Stimulated activated CD8-positive, alpha-beta memory T cell treated with anti-CD3 and anti-CD28 coated beads, Interleukin-12 subunit alpha, Interleukin-12 subunit beta, amount 100 ng/mL, for 1 hour (primary cell): ENCODE measurements around the gene TRABD2B.

Experiments
- DNase-seq: peaks from one replicate; pipeline ENCODE4 v3.0.0-alpha.2; 2020; ENCODE audit warnings: low read depth

TRABD2B gene

GRCh38 chr1:47794081-47794480 lies 203.1 kb downstream of the TRABD2B start:
- DNase-seq = no peak

DNA sequence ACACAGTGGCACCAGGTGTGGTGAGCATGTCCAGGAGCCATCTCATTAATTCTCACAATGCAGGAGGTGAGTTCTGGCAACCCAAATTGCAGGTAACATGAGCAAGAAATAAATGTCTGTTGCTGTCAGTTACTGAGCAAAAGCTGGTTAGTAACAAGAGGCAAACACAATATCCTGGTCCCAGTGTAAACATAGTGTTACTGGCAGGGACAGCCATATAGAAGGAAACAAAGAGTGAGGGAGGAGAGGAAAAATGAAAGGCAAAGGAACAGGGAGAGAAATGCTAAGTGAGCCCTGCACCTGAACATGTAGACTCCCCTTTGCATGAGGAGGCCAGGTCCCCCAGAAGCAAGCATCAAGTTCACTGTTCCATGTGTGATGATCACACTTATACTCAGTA lies 203.6 kb downstream of the TRABD2B start:
- DNase-seq = no peak

- no peak for DNase-seq
These were observed 204.4 kb downstream of the TRABD2B start for GRCh38 chr1:47792779-47793178.

GRCh38 chr1:47791879-47792608 lies 205.1 kb downstream of the TRABD2B start:
- DNase-seq = no peak

DNA sequence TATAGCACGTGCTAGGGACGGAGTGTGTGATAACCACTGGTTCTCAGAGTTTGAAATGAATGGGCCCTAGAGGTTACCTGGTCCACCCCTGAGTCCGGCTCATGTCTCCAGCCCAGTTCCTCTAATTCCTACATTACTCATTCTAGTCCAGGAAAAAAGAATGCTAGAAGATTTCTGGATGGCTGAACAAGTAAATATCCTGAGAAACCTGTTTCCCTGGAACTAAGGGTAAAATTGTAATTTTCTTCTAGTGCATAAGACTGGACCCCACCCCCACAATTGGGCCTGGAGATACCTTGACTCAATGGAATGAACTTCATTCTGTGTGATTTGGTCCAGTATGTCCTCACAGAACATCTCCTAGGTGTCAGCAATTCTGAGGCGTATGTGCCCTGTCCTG lies 208.4 kb downstream of the TRABD2B start:
- no peak for DNase-seq

DNA sequence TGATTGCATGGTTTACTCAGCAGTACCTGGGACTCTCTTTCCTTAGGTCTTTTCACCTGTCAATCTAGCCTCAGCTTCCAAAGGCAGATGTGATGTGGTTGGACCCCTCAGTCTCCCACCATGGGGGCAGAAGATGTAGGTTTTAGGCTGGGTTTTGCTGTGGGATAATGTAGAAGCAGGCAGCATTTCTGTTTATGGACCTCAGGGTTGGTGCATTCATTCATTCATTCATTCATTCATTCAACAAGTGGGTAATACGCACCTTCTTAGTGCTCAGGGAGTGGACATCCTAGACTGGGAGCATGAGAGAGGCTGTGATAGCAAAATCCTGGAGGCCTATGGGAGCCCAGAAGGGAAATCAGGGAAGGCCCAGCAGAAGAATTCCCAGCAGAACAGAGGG lies 209.6 kb downstream of the TRABD2B start:
- no peak for DNase-seq

DNA sequence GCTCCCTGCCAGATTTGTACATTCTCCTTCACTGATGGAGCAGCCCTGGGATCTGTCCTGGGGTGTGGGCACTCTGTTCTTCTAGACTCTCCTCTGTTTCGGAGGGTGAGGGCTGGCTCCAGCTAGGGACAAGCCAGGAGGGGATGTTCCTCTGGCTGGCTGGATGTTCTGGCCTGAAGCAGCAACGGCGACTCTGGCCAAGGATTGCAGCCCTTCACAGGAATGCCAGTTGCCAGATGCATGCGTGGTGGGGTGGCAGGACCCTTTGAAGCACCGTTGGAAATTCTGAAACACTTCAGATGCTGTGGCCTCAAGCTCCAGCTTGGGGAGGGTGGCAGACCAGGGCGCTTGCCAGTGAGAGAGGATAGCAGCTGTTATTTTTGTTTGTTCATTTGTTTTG lies 210.9 kb downstream of the TRABD2B start:
- DNase-seq = no peak

DNA sequence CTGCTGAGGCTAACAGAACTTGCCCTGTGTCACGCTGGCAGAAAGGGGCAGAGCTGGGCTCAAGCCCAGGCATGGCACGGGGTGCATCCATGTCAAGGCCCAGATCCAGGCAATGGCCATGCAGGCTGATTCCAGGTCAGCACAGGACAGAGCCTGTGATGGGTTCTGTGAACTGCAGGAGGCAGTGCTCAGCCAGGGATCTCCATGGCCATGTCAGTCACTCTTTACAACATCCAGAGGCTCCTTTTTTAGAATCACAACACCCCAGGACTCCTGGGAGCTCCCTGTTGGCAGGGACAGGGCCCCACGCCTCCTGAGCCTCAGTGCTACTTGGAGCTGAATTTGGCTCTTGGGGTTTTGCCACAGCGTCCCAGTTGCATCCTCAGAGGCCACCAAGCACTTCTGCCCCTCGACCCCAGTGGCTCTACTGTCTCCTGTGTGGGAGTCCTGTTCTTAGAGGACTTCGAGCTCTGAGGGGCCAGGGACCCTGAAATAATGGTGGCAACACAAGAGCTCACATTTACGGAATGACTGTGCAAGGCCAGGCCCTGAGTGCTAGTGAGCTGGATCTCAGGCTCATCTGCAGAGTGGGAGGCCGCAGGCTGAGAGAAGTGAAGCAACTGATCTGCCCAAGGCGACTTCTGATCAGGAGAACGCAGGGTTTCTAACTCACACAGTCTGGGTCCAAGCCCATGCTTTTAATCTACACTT lies 211.5 kb downstream of the TRABD2B start:
- DNase-seq = no peak

DNA sequence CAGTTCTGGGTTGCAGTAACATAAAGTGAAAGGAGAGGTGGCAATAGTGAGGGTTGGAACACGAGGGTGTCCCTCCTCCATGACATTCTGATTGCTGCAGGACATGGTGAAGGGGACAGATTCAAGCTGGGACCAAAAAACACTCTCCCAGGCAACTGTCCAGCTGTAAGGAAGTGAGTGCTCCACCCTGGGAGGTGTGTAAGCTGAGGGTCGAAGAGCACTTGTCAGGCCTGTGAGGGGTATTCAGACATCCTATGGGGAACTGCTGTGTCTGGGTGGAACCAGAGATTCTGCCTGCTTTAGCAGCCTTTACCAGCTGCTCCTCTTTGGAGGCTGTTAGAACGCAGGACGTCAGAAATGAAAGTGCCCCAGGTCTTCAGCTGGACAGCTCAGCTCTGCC lies 212.1 kb downstream of the TRABD2B start:
- DNase-seq = no peak

DNA sequence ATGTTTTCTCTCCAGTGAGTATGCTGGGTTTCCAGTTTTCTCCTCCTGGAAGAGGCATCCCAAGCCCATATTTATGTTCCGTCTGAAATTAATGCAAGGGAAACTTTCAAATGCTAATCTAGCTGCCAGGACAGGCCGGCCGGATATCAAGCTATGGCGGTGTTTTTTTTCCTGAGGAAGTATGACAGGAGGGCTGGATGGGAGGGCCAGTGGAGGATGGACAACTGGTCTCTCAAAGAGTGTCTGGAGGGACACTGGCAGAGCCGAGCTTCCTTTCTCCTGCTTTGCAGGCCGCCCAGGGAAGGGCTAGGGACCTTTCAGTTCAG lies 212.7 kb downstream of the TRABD2B start:
- no peak for DNase-seq

- no peak for DNase-seq
These were observed 213.3 kb downstream of the TRABD2B start for GRCh38 chr1:47783638-47784496.

DNA sequence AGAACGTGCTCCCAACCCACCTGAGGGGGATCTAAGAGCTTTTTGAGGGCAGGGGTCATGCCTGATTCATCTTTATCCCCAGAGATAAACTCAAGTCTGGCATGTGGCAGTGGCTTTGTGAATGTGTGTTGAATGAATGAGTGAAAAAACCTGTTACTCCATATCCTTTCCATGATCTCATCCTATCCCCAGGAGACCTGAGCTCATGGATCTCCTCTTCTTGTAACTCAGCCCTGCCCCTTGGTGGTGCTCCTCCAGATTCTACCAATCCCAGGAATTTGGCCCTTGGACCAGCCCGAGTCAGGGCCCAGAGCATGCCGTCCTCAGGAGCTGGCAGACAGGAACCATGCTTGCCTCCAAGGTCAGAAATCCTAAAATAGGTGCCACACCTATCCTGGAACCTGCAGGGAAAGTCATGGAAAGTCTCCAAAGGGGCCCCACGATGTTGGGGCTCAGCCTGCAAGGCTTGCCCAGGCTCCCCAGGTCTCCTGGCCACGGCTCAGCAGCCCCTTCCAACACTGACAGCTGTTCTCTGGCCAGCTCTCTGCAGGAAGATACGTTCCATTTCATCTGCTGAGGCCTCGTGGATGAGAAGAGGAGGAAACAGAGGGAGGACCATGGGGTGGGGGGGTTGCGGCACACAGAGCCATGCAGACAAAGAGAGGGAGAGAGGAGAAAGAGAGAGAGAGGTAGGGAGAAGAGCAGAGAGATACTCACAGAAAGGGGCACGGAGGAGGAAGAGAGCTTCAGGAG lies 214.6 kb downstream of the TRABD2B start:
- no peak for DNase-seq

DNA sequence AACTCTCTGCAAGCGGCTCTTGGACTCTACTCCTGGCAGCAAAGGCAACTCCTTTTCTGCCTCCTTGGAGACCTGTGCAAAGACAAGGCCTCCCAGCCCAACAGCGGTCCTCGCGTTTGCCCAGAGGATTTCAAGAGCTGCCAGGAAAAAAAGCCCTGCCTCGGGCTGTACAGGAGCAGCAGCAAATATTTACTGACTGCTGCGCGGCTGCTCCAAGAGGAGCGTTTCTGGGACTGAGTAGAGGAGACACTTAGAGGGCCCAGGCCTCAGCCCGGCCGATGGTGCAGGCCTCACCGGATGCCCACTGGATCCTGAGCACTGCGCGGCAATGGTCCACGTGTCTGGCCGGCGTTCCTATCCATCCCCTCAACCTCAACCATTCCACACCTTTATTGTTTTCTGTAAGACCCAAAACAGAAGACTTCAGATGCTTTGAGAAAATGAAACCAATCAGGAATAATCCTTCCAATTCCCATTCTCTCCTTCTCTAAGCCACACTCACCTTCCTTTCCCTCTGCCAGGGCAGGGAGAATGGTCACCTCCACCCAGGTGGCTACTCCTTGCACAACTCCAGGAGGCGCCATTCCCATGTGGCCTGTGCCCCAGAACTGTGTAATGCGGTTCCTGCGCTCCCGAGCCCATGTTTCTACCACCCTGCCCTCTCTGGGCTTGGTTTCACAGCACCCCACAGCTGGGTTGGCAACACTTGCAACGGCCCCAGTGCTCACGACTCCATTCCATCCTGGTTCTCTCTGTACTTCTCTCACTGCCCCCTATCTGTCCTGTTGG lies 215.8 kb downstream of the TRABD2B start:
- no peak for DNase-seq

DNA sequence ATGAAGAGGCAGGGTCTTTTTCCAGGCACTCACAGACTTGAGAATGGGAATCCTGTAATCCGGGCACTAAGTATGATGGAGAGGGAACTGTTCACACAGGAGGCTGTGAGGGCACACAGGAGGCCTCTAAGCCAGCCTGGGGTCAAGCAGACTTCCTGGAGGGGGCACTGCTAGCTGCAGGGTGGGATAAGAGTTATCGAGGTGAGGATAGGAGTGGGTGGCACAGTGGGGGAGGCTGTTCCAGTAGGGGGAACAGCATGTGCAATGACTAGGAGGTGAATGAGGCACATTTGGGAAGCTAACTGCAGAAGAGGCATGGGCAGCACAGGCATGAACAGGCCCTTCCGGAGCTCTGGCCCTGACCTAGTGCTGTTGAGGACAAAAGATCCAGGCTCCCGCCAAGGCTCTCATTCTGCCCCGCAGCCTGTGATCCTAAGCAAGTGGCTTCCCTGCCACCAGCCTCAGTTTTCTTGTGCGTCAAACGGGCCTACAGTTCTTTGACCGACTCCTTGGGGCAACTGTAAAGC lies 216.7 kb downstream of the TRABD2B start:
- no peak for DNase-seq

DNA sequence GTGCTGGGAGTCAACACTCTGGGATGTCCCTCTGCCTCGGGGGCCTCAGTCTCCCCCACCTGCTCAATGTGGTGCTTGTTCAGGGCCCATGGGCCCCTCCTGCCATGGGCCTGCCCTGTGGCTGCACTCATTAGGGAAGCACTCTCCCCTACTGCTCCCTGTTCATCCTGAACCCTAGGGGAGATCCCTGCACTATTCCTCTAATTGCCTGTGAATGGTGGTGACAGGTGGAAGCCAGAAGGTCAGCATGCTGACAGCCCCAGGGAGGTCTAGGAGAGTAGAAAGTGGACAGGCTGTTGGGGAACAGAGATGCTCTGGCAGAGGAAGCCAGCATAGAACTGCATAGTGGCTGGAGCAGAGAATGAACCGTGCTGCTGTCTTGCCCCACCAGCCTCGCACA lies 217.6 kb downstream of the TRABD2B start:
- no peak for DNase-seq

DNA sequence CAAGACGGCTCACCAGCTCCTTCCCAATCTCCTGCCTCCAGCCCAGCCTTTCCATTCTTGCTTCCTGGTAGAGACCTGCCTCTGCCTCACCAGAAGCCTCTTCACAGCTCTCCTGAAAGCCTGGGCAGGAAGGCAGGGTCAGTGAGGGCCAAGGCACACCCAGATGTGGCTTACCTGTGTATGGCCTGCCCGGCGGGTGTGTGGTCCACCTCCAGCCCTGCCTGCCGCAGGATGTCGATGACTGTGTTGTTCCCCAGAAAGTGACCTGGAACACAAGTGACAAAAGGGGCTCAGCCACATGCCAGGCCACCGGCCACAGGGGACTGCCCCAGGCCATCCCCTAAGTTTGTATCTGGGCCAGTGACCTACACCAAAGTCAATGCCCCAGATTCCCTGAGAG lies 218.9 kb downstream of the TRABD2B start:
- DNase-seq = no peak

DNA sequence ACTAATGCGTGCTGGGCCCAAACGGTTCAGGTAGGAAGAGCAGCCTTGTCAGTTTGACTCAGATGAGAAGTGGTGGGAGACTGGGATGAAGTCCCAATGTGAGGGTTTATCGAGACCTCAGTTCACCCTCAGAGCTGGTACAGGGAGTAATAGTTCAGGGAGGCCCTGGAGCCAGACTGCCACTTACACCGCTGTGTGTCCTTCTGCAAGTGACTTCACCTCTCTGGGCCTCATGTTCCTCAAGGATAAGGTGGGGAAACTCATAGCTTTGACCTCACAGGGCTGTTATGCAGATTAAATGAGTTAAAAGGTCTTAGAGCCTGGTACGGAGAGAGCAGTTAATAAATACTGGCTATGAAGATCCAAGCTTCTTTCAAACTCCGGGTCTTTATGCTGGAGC lies 219.9 kb downstream of the TRABD2B start:
- DNase-seq = no peak

GRCh38 chr1:47776667-47777131 lies 220.5 kb downstream of the TRABD2B start:
- DNase-seq = no peak

DNA sequence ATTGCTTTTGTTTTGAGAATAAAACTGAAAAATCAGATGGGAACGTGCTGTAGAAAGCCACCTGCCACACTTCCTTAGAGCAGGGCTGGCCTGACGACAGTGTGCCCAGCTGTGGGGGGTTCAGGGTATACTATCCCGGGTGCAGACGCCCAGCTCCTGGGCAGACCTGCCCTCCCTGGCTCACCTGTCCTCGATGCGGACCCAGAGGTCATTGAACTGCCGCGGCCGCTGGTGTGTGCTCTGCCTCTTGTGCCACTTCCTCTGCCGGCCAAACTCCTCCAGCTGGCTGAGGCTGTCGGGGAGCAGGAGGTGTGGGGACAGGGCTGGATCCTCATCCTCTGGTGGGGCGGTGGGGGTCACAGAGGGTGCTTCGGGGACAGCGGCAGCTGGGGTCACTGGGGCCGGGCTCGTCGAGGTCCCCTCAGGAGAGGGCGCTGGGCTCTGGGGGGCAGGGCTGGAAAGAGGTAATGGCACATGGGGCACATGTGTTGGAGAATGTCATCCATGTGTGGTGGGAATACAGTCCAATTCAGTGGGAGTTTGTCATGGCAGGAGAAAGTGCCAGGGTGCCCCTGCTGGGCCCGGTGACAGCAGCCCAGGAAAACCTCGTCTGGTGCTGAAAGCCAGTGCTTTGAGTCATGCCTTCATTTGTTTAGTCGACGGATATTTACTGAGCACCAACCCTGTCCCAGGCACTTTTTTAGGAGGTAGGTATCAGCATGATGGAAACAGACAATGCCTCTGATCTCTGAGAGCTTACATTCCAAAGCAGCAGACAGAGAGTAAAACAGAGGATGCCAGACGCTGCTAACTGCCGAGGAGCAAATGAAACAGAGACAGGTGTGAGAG lies 222.0 kb downstream of the TRABD2B start:
- DNase-seq = no peak
